ENCODE measurements around the gene CYLD.

The CYLD gene

DNA sequence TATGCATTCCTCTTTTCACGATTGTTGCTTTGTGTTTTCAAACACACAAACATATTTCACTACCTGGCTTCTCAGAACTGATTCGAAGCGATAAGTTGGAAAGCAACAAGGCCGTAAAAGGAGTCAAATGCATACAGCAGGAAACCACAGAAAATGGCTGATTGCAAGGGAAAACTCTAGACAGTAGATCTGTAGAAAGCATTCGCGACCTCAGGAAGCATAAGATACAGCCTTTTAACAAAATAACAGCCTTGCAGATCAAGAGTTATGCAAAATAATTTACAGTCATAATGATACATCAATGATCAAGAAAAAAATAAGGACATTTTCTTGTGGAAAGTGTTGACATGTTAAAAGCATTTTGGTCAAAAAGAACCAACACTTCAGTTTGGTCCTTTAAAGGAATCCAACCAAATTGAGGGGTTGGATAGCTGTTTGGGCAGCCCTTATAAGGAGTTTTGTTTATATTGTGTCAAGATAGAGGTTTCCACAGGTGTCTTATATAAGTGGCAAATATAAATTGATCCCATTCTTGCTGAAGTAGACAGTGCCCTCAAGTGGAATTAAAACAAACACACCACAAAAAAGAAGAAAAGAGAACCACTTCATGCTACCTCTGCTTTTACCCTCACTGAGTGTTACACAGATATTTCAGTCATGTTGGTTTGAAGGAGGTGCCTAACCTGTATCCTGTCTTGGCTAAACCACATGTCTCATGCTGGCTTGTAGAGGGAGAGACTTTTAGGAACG, 5.5 kb downstream of the CYLD start:
- TF ChIP-seq CTCF (conservative IDR thresholded peaks at IDR 0.05; ENCODE audit: low read depth, low read length): peak; percentile 26
- no peak for DNase-seq (ENCODE audit: low read depth)
- H3K4me3 ChIP-seq (ENCODE audit: low read length): no peak overlapping the region

DNA sequence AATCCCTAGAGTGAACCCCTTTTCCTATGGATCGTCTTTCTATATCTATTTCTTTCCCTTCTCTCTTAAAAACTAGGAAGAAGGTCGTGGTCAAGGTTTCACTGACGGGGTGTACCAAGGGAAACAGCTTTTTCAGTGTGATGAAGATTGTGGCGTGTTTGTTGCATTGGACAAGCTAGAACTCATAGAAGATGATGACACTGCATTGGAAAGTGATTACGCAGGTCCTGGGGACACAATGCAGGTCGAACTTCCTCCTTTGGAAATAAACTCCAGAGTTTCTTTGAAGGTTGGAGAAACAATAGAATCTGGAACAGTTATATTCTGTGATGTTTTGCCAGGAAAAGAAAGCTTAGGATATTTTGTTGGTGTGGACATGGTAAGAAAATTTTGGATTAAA, 9.6 kb downstream of the CYLD start:
- no peak overlapping the region for H3K4me3 ChIP-seq (ENCODE audit: low read length)
- no peak for TF ChIP-seq CTCF (conservative IDR thresholded peaks at IDR 0.05; ENCODE audit: low read depth, low read length)

DNA sequence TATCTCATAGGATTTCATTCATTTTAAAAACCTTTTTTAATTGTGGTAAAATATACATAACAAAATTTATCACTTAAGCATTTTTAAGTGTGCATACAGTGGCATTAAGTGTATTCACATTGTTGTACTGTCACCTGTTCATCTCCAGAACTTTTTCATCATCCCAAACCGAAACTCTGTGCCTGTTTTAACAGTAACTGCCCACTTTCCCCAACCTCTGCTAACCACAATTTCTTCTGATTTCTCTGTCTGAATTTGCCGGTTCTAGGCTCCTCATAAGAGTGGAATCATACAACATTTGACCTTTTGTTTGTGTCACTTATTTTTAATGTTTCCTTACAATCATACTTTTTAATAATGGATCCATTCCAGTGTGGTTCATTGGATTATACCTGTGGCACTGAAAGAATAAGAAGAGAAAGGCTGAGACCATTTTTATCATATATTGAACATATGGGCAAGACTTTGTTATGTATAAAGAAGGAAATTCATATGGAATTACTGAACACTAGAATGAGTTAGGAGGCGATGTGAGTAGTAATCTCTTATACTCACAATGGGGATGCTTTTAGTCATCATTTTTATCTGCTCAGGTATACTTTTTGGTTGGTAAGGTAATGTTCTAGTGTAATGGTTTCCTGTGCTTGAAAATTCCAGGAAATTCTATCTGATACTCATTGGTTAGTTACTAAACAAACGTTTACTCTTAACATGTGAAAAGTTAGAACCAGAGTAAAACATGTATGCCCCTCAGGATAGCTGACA, 10.8 kb downstream of the CYLD start:
- DNase-seq (ENCODE audit: low read depth): no peak
- no peak overlapping the region for H3K4me3 ChIP-seq (ENCODE audit: low read length)
- TF ChIP-seq CTCF (conservative IDR thresholded peaks at IDR 0.05; ENCODE audit: low read depth, low read length): no peak

More for the DNA sequence above, 9.6 kb downstream of the CYLD start:
- DNase-seq (ENCODE audit: low read depth): no peak

DNA sequence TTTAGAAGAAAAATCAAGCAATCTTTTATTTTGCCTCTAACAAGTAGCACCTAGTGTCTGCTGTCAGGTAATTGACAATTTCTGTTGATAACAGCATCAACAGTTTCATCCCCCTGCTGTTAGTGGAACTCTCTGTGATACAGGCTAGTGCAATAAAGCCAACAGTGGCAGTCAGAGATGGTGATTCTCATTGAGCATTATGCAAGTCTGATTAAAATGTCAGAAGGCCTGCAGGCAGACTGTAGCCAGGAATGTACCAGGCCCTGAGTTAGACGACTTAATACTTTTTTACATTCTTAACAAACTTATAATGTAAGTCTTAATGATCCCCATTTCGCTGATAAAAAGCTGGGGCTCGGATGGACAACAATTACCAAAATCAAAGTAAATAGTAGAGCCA, 14.6 kb downstream of the CYLD start:
- H3K4me3 ChIP-seq (ENCODE audit: low read length): no peak overlapping the region
- TF ChIP-seq CTCF (conservative IDR thresholded peaks at IDR 0.05; ENCODE audit: low read depth, low read length): no peak
- DNase-seq (ENCODE audit: low read depth): peak; percentile 30

- no peak for TF ChIP-seq CTCF (conservative IDR thresholded peaks at IDR 0.05; ENCODE audit: low read depth, low read length)
- no peak overlapping the region for H3K4me3 ChIP-seq (ENCODE audit: low read length)
- no peak for DNase-seq (ENCODE audit: low read depth)
Measured at GRCh38 chr16:50761267-50761666, 19.4 kb downstream of the CYLD start.

GRCh38 chr16:50762241-50762640, 20.4 kb downstream of the CYLD start:
- no peak overlapping the region for H3K4me3 ChIP-seq (ENCODE audit: low read length)
- no peak for DNase-seq (ENCODE audit: low read depth)
- TF ChIP-seq CTCF (conservative IDR thresholded peaks at IDR 0.05; ENCODE audit: low read depth, low read length): no peak

DNA sequence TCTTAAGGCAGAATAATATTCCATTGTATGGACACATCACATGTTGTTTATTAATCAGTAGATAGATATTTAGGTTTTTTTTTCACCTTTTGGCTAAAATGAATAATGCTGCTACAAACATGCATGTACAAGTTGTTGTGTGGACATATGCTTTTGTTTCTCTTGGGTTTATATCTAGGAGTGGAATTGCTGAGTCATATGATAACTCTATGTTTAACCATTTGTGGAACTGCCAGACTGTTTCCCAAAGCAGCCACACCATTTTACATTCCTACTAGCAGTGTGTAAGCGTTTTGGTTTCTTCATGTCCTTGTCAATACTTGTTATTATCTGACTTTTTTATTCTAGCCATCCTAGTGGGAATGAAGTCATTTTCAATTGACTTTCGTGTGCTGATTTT, 21.3 kb downstream of the CYLD start:
- TF ChIP-seq CTCF (conservative IDR thresholded peaks at IDR 0.05; ENCODE audit: low read depth, low read length): no peak
- H3K4me3 ChIP-seq (ENCODE audit: low read length): no peak overlapping the region
- DNase-seq (ENCODE audit: low read depth): no peak
